GM18907 (cell line): ENCODE data around the gene NANOS1.

Source experiments
- ATAC-seq: cut with Tn5 transposase; IDR thresholded peaks from one replicate; pipeline ENCODE4 v1.9.1; 2021; ENCODE audit warnings: mild to moderate bottlenecking, moderate library complexity; ENCODE audit not compliant: unreplicated experiment

The NANOS1 gene, protein sequence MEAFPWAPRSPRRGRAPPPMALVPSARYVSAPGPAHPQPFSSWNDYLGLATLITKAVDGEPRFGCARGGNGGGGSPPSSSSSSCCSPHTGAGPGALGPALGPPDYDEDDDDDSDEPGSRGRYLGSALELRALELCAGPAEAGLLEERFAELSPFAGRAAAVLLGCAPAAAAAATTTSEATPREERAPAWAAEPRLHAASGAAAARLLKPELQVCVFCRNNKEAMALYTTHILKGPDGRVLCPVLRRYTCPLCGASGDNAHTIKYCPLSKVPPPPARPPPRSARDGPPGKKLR

DNA sequence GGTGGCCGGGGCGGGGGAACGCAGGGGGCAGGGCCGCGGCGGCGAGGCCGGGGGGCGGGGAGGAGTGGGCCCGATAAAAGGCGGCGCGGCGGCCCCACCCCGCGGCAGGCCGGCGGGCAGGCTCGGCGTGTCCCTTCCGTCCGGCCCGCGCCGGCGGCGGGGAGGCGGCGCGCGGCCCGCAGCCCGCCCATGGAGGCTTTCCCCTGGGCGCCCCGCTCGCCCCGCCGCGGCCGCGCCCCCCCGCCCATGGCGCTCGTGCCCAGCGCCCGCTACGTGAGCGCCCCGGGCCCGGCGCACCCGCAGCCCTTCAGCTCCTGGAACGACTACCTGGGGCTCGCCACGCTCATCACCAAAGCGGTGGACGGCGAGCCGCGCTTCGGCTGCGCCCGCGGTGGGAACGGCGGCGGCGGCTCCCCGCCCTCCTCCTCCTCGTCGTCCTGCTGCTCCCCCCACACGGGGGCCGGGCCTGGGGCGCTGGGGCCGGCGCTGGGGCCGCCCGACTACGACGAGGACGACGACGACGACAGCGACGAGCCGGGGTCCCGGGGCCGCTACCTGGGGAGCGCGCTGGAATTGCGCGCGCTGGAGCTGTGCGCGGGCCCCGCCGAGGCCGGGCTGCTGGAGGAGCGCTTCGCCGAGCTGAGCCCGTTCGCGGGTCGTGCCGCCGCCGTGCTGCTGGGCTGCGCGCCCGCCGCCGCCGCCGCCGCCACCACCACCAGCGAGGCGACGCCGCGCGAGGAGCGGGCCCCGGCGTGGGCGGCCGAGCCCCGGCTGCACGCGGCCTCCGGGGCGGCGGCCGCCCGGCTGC is at the start of gene NANOS1:
TSS of gene NANOS1 (plus strand) at position 102 of the 808 bp plus-strand sequence. CDS start at position 190, 88 bp downstream.
- ATAC-seq = peak; percentile 12

DNA sequence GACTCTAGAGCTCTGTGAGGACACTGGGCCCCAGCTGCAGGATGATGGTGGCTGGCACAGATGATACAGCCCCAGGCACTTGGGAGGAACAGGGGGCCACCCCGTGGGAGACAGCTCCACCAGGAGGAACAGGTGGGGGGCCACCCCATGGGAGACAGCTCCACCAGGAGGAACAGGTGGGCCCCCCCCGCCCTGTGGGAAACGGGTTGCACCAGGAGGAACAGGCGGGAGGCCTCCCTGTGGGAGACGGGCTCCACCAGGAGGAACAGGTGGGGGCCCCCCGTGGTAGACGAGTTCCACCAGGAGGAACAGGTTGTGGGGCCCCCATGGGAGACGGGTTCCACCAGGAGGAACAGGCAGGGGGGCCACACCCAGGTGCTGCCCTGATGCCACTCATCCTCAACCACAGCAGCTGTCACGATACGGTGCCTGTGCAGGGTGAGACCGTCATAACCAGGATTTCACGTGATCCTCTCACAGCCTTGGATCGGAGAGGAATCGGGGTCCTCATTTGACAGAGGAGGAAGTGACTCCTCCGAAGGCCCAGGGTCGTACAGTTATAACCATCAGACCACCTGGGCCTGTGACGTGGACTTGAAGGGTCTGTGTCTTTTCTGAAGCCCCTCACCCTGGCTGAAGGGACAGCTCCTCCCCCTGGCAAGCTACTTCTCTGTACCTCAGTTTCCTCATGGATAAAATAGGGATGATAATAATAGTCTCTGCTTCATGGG is 49.2 kb upstream of the NANOS1 start:
- no peak for ATAC-seq

DNA sequence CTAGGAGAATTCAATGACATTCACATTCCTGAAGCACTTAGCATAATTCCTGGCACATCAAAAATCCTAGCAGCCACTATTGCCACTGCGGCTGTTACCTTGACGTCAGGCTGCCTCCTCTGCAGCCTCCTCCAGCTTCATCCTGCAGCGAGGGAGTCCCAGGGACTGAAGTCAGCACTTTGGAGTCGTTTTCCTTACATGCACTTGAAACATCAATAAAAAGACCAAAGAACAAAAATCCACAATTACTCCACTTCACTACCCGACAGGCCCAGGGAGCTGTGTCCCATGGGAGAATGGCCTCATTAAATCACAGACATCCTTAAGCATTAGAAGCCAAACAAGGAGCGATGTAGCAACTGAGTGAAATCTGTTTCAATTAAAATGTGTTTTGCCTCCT is 48.6 kb upstream of the NANOS1 start:
- ATAC-seq = no peak

DNA sequence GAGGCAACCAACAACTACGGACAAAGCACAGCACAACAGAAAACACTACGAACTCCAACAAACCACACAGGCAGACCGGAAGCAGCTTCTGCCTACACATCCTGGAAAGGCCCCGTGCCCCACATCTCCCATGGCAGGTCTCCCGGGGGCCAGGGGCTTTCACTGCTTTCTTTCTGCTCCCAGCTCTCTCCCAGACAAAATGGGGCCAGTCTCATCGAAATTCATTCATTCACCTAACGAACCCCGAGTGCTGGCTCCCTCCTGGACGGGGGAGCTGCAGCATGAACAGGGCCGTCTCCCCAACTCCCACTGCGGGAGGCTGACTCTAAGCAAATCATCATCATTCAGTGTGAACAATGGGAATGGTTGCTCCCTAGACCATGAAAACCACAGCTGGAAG is 47.6 kb upstream of the NANOS1 start:
- ATAC-seq = no peak

DNA sequence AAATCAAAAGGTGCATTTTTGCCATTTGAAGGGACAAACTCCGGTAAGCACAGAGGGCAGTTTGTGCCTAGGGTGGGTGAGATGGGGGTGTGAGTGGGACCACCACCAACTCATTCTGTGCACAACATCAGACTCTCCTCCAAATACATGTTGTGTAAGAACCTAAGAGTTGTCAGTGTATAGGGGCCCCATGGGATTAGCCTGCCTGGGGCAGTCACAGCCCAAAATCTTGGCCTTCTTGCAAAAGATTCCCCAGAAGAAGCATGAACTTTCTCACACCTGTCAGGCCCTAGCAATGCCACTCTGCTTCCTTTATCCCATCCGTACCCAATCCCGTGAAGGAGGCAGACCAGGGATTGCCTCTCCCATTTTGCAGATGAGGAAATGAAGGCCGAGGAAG is 47.1 kb upstream of the NANOS1 start:
- no peak for ATAC-seq

DNA sequence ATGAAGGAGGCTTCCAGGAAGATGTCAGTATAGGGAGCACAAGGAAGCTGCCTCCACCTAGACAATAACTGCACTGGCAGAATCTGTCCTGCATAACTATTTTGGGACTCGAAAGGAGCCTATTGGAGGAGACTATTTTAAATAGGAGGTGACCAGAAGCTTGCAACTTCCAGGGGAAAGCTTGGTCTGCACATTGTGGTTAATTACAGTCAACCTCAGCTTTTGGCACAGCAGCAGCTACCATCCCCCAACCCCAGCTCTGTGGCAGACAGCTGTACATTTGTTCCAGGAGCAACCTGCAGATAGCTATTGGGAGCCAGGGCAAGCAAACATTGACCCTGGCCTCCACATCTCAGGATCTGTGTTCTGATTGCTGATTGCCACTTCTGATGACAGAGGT is 46.3 kb upstream of the NANOS1 start:
- ATAC-seq = no peak

DNA sequence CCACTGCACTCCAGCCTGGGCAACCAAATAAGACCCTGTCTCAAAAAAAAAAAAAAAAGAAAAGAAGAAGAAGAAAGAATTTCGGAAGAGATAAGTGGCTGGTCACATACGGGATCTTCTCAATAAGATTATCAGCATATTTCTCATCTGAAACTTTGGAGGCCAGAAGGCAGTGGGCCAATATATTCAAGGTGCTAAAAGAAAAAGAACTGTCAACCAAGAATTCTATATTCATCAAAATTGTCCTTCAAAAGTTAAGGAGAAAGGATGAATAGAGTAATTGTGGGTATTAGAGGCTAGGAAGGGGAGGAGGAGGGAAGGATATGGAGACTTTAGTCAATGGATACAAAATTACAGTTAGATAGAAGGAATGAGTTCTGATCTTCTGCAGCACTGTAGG is 43.9 kb upstream of the NANOS1 start:
- ATAC-seq = no peak

DNA sequence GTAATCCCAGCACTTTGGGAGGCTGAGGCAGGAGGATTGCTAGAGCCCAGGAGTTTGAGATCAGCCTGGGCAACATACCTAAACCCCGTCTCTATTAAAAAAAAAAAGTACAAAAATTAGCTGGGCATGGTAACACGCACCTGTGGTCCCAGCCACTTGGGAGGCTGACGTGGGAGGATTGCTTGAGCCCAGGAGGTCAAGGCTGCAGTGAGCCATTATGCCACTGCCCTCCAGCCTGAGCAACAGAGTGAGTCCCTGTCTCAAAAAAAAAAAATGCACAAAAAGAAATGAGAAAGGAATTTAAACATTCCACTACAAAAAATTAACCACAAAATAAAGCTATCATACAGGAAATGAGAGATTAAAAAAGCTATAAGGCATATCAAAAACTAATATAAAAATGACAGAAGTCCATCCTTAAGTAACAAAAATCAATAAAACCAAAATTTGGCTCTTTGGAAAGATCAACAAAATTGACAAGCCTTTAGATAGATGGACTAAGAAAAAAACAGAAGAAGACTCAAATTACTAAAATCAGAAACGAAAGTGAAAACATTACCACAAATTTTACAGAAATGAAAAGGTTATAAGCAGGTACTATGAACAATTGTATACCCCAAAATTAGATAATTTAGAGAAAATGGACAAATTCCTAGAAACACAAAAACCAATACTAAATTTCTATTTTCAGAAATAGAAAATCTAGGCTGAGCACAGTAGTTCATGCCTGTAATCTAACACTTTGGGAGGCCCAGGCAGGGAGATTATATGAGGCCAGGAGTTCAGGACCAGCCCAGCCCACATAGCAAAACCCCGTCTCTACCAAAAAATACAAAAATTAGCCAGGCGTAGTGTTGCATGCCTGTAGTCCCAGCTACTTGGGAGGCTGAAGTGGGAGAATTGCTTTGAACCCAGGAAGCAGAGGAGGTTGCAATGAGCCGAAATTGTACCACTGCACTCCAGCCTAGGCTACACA is 42.4 kb upstream of the NANOS1 start:
- ATAC-seq = peak; percentile 80

DNA sequence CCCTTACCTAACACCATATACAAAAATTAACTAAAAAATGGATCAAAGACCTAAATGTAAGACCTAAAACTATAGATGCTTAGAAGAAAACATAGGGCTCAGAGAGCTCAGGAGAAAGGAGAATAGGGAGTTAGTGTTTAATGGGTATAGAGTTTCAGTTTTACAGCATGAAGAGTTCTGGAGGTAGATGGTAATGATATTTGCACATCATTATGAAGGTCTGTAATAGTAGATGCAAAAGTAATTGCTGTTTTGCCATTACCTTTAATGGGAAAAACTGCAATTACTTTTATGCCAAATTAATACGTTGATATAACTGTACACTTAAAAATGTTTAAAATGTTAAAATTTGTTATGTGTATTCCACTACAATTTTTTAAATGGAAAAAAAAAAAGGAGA is 39.2 kb upstream of the NANOS1 start:
- ATAC-seq = no peak

DNA sequence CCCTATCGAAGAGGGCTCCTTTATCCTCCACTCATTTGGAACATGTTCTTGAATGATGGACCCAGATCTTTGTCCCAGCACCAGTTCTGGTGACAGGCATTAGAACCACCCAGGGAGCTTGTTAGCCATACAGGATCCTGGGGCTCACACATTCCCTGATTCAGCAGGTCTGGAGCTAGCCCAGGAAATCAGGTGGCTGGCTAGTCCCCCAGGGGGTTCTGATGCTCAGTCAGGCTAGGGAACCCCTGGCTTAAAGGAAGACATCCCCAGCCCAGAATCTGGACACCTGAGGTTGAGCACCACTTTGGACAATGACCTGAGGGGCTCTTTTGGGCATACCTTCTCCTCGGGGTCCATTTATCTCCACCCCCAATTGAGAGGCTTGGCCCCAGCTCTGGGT is 37.0 kb upstream of the NANOS1 start:
- no peak for ATAC-seq

DNA sequence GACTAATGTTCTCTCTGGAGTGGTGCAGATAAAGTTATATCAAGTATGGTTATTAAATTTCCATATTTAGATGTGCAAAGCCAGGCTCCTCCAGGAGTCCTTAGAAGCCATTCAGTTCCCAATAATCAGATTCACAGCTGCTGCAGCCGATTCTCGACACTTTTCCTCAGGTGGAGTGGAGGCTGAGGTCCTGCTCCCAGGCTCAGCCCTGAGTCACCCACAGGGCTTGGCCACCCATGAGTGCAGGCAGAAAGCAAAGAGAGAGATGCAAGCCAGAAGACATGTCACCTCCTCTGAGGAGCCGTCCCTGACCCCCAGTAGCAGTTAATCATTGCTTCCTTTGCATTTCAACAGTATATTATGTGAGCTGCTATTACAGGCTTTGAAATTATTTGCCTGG is 36.3 kb upstream of the NANOS1 start:
- ATAC-seq = no peak

DNA sequence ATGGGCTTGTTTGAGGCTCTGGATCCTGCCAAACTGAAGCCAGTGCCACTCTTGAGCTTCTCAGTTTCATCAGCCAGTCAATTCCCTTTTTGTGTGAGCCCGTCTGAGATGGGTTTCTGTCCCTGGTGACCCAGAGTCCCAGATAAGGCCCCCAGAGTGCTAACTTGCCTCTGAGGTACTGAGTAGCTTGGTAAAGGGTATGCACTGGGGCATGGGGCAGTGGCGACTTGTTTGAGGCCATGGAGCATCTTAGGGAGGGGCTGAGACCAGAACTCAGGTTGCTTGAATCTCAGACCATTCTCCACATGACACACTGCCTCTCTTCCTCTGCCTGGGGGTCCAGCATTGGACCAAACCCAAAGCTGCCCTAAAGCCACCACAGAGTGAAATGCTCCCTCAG is 35.2 kb upstream of the NANOS1 start:
- ATAC-seq = no peak

DNA sequence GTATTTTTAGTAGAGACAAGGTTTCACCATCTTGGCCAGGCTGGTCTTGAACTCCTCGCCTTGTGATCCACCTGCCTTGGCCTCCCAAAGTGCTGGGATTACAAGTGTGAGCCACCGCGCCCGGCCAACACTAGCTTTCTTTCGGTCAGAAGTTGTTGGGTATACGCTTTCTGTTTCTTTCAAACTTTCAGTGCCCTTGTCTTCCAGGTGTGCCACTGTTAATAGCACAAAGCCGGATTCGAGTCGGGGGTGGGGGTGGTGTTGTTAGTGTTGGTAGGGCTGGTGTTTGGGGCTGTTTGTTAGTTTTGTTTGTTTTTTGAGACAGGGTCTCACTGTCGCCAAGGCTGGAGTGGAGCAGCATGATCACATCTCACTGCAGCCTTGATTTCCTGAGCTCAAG is 33.8 kb upstream of the NANOS1 start:
- ATAC-seq = no peak

DNA sequence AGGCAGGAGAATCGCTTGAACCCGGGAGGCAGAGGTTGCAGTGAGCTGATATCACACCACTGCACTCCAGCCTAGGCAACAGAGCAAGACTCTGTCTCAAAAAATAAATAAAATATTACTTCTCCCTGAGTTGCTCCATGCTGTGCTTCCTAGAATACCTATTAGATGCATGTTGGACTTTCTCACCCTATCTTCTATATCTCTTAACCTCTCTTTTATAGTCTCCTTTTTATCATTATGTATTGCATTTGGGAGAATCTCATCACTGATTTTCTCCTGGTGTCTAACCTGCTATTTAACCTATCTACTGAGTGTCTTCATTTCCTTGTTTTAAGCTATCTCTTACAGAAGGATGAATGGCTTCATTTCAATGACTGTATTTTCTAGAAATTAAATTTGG is 32.1 kb upstream of the NANOS1 start:
- ATAC-seq = no peak

DNA sequence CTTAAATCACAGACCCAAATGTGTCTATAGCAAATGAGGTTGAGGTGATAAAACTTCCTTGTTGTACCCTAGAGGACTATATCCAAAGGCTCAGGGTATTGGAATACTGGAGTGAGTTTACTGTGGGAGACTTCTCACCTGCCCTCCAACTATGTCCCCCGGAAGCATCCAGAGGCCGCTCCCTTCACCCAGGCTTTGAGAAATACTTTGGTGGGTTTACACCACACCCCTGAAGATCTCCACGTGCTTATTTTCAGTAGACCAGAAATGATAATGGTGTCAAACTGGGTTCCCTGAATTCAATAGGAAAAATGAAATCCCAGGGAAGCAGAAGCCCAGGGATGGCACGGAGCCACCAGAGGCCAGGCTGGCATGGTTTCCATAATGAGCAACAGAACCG is 31.3 kb upstream of the NANOS1 start:
- ATAC-seq = no peak

DNA sequence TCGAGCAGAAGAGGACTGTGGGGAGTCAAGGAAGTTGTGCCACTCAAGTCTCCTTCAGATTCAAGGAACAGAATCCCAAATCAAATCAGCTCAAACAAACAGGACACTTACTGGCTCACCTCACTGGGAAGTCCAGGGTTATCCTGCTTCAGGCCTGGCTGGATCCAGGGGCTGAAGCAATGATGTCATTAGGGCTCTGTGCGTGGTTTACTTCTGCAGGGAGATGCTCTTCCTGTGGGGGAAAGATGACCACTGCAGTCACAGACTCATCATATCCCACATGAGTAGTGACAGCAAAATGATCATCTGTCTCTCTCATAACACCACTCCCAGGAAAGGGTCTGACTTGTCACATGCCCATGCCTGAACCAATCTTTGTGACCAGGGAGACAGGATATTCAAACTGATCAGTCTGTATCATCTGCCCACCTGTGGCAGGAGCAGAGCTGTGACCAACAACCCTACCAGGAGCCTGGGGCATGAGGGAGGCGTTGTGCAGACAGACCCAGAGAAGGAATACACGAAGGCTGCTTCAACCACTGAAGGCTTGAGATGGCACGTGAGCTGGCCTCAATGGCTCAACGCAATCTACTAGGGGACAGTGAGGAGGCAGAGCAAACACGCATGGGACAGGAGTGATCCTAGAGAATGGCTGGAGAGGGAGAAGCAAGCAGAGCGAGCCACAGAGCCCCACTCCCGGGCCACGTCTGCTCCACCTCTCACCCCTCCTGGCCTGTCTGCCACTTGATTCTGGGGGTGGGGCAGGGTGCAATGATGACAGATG is 27.6 kb upstream of the NANOS1 start:
- ATAC-seq = no peak

DNA sequence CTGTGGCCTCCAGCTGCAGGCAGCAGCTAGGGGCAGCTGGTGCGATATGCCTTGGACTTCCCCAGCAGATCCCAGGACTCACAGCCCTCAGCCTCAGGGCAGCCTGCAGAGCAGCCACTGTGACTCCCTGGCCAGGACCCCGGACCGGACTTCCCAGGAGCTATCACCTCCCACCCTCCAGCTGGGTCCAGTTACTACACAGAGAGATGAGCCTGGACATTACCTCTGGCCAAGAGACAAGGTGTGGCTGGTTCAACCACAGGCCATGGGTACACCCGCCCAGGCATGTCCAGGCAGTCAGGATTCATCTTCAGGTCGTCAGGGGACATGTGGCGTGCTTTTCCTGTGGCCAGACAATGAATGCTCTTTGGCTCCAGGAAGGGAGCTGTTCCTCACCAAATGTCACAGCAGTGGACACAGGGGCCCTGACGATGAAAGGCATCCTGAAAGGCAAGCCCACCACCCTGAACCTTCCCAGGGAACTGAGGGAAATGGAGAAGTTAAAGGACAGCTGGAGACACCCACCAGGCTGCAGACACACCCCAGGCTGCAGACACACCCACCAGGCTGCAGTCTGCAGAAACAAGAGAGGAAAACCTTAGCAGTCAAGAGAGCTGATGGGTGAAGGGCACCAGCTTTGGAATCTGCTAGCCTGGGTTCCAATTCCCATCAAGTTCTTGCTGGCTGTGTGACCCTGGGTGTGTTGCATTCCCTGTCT is 25.8 kb upstream of the NANOS1 start:
- no peak for ATAC-seq

DNA sequence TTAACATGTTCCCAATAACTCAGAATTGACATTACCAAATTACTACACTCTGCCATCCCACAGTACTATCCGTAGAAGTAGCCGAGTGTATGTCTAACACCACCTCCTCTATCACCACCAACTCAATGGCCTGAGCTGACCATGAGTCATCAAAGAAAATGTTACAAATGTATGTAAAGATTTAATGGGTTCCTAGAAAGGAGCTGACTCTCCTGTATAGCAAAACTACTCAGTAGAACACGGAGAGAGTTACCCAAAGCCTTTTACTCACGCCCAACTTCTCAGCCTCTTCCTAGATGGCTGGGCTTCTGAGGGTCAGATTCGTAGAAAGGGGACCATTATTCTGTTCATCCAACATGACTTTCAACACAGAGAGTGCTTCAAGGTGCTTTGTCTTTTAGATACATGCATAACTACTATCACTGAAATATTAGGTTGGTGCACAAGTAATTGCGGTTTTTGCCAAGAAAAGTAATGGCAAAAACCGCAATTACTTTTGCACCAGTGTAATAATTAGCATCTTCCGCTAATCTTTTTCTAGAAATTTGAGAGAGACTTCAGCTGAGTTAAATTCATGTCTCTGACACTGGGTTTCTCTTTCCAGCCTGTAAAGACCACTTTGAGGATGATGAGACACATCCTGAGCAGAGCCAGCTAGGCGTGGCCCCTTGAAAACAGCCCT is 24.0 kb upstream of the NANOS1 start:
- no peak for ATAC-seq
